GM12864 (cell line): ENCODE measurements around the gene SAMD9.

Experiments used
- DNase-seq: peaks from one replicate; pipeline ENCODE4 v3.0.0-alpha.2; 2011; ENCODE audit warnings: low read depth
- H3K4me3 ChIP-seq: 2 replicates; pipeline ENCODE4 v1.5.1; 2011; ENCODE audit warnings: mild to moderate bottlenecking, low read depth, low read length, control low read depth
- CTCF ChIP-seq: IDR thresholded peaks from 2 replicates; pipeline ENCODE4 v1.5.1; 2011; ENCODE audit warnings: low read depth, mild to moderate bottlenecking, moderate library complexity, low read length, control low read depth, inconsistent platforms; ENCODE audit errors: missing control alignments

Gene SAMD9

GRCh38 chr7:93150200-93150835, 32.5 kb upstream of the SAMD9 start:
- no peak for TF ChIP-seq CTCF
- DNase-seq, result no peak
- H3K4me3 ChIP-seq, result no peak overlapping the region

DNA sequence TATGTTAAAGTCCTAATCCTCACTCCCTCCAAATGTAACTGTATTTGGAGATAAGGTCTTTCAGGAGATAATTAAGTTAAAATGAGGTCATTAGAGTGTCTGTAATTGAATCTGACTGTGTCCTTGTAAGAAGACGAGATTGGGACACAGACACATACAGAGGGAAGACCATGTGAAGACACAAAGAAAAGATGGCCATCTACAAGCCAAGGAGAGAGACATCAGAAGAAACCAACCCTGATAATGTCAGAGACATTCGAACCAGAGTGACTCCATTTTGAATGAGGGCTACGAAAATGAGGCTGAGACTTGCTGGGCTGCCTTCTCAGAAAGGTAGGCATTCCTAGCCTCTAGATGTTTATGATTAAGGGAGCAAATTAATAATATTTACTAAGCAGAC, 30.9 kb upstream of the SAMD9 start:
- no peak overlapping the region; the same call in 1 of the 2 replicates for H3K4me3 ChIP-seq
- no peak for DNase-seq
- TF ChIP-seq CTCF, result no peak

GRCh38 chr7:93148144-93148543, 30.4 kb upstream of the SAMD9 start, which contains the start of gene SAMD9L:
TSS of gene SAMD9L (minus strand) at chr7:93148385. CDS start at chr7:93135971, 12,414 bp downstream.
- peak within 1 kb of the TSS; percentile 78 for H3K4me3 ChIP-seq

GRCh38 chr7:93147363-93147762, 29.6 kb upstream of the SAMD9 start:
- H3K4me3 ChIP-seq, result peak overlapping the region; percentile 78
- DNase-seq, result peak; percentile 44

More at GRCh38 chr7:93148144-93148543, 30.4 kb upstream of the SAMD9 start, which contains the start of gene SAMD9L:
- DNase-seq, result no peak
- TF ChIP-seq CTCF, result no peak

GRCh38 chr7:93146472-93147141, 28.8 kb upstream of the SAMD9 start:
- DNase-seq, result no peak
- no peak for TF ChIP-seq CTCF
- H3K4me3 ChIP-seq, result peak overlapping the region; percentile 78

More at GRCh38 chr7:93147363-93147762, 29.6 kb upstream of the SAMD9 start:
- no peak for TF ChIP-seq CTCF

- no peak for DNase-seq
- H3K4me3 ChIP-seq, result peak overlapping the region; percentile 15; the same call in 1 of the 2 replicates
- TF ChIP-seq CTCF, result no peak
Observed at GRCh38 chr7:93146036-93146435, 28.3 kb upstream of the SAMD9 start.

DNA sequence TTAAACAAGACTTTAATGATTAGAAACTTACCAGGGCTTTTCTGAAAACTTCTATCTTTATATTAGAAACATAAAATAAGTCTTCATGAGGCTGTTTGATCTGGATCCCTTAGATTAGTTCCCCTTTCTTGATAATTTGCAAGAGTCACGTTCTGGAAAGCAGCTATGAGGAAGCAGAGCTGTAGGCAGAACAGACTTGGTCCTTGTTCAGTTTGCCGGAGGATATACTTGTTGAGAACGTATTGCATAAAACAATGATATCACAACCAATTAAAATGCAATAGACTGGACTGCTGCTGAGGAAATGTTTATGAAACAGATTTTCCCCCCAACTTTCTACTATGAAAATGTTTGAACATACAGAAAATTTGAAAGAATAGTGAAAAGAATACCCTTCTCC, 27.6 kb upstream of the SAMD9 start:
- DNase-seq, result no peak
- H3K4me3 ChIP-seq, result no peak overlapping the region
- no peak for TF ChIP-seq CTCF
